Panc1 (cell line): ENCODE data around the gene LRP5. TPM values are rescaled to one million over a fixed set of nuclear protein-coding genes. Genes with fewer than 3 reads are reported as not detected.

Experiments used
- ATAC-seq: fragments of 200-7000 bp; cut with Tn5 transposase; 2 replicates; pipeline ENCODE4 v1.9.1; 2020; ENCODE audit warnings: mild to moderate bottlenecking, moderate library complexity
- BruUV-seq: library from RNA; stranded (reverse); fragments of 400-500 nt; replicated peaks from 2 replicates; lab custom pipeline; 2021; lab: Mats Ljungman, UMichigan
- CTCF ChIA-PET: fragments of 300-600 bp; sonication (Branson Sonifier 250); formaldehyde crosslinking; loops from one replicate; lab custom pipeline; 2022; ENCODE audit warnings: antibody characterized with exemption; lab: Charles Lee
- POLR2A ChIA-PET: fragments of 300-600 bp; sonication (Branson Sonifier 250); formaldehyde crosslinking; loops from one replicate; lab custom pipeline; 2022; ENCODE audit warnings: antibody characterized with exemption; lab: Charles Lee
- DNase-seq: peaks from one replicate; pipeline ENCODE4 v3.0.0-alpha.2; 2010; ENCODE audit warnings: low read depth, low spot score
- H3K27ac ChIP-seq: 2 replicates; pipeline ENCODE4 v1.5.1; 2011; ENCODE audit warnings: mild to moderate bottlenecking, low read length, inconsistent platforms
- H3K27me3 ChIP-seq: fragments of 200-500 bp; sonication (Bioruptor generic); 2 replicates; pipeline ENCODE4 v1.6.0; 2014; ENCODE audit warnings: low read length, inconsistent platforms; ENCODE audit not compliant: control insufficient read depth, insufficient read depth
- H3K36me3 ChIP-seq: fragments of 200-500 bp; sonication (Bioruptor generic); 2 replicates; pipeline ENCODE4 v1.5.1; 2014; ENCODE audit warnings: inconsistent platforms, mild to moderate bottlenecking, low read length, moderate library complexity; ENCODE audit not compliant: control insufficient read depth, insufficient read depth
- H3K4me1 ChIP-seq: 2 replicates; pipeline ENCODE4 v1.5.1; 2011; ENCODE audit warnings: inconsistent platforms, mild to moderate bottlenecking, low read length, moderate library complexity; ENCODE audit not compliant: control insufficient read depth, insufficient read depth
- H3K4me3 ChIP-seq, 2 experiments: 2 replicates each; pipeline ENCODE4 v1.5.1; 2011 to 2012; ENCODE audit warnings: low read depth in 2 of 2, low read length in 2 of 2, mild to moderate bottlenecking in 2 of 2, inconsistent platforms in 1 of 2, moderate library complexity in 1 of 2
- H3K9me3 ChIP-seq: fragments of 200-500 bp; sonication (Bioruptor generic); 2 replicates; pipeline ENCODE4 v1.5.1; 2014; ENCODE audit warnings: low read depth, mild to moderate bottlenecking, inconsistent platforms, low read length, moderate library complexity; ENCODE audit not compliant: control insufficient read depth, insufficient read depth
- POLR2AphosphoS5 ChIP-seq: IDR thresholded peaks from 2 replicates; pipeline ENCODE4 v1.6.1; 2012; ENCODE audit warnings: mild to moderate bottlenecking, low read depth, low read length, moderate library complexity
- SIN3A ChIP-seq: IDR thresholded peaks from 2 replicates; pipeline ENCODE4 v1.6.1; 2012; ENCODE audit warnings: low read depth, mild to moderate bottlenecking, low read length, moderate library complexity, borderline replicate concordance; ENCODE audit not compliant: insufficient read depth
- TCF7L2 ChIP-seq: IDR thresholded peaks from 2 replicates; pipeline ENCODE4 v1.6.1; 2011; ENCODE audit warnings: mild to moderate bottlenecking, low read depth, low read length, inconsistent platforms
- in situ Hi-C: cut with HindIII; loops from 2 replicates; pipeline ENCODE4 v1.10.0; 2016; ENCODE audit warnings: low sequenced_read_pairs, low pct_unique_long_range_greater_than_20kb
- intact Hi-C: fragments of 100-400 bp; cut with micrococcal nuclease; formaldehyde crosslinking; loops from one replicate; pipeline ENCODE4 v1.10.0; 2022; ENCODE audit not compliant: unreplicated experiment
- total RNA-seq: library from RNA; stranded (reverse); gene quantifications from one replicate; pipeline ENCODE4 v1.2.1, GENCODE V29; 2021; ENCODE audit not compliant: unreplicated experiment
- TF ChIP-seq, protein P1 (sequence below): fragments of 450-650 bp; IDR thresholded peaks from 2 replicates; pipeline ENCODE4 v1.5.1; 2017; ENCODE audit warnings: mild to moderate bottlenecking
- TF ChIP-seq, protein P2 (sequence below), 2 experiments: IDR thresholded peaks; 2 replicates each; pipeline ENCODE4 v1.6.1; 2011 to 2012; ENCODE audit warnings: low read depth in 2 of 2, control low read depth in 1 of 2, low read length in 1 of 2, mild to moderate bottlenecking in 1 of 2, moderate library complexity in 1 of 2; ENCODE audit not compliant: insufficient read depth in 1 of 2

The LRP5 gene
- total RNA-seq, 1 experiment from 2014 or later: 171 TPM

DNA sequence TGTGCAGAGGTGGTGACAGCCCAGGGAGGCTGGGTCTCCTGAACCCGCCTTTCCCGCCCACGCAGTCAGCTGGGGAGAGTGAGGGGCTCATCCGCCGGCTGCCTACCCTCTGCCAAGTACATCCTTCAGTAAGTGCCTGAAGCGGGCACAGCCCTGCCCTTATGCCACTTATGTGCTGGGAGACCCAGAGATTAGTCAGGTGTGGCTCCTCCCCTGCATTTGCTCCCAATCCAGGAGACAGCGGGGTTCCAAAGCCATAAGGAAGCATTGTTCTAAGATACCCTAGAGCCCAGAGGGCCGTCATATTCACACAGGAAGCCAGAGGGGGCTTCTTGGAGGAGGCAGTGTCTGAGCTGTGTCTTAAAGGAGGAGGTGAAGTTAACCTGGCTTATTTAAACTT is 142.4 kb downstream of the LRP5 start:
- in situ Hi-C loops: no loop called here
- peak; percentile 27; the same call in 1 of the 2 replicates for ATAC-seq
- intact Hi-C loops: no loop called here

GRCh38 chr11:68455485-68455884 is 143.1 kb downstream of the LRP5 start:
- in situ Hi-C loops: no loop called here

More for the DNA sequence above, 142.4 kb downstream of the LRP5 start:
- H3K36me3 ChIP-seq: no peaks in the 10 kb centered on the region
- BruUV-seq: no TSS peak
- H3K27ac ChIP-seq: no peak overlapping the region
- H3K9me3 ChIP-seq: no peaks in the 10 kb centered on the region
- TF ChIP-seq POLR2AphosphoS5: no peak
- TF ChIP-seq SIN3A: no peak
- TF ChIP-seq, protein P1, sequence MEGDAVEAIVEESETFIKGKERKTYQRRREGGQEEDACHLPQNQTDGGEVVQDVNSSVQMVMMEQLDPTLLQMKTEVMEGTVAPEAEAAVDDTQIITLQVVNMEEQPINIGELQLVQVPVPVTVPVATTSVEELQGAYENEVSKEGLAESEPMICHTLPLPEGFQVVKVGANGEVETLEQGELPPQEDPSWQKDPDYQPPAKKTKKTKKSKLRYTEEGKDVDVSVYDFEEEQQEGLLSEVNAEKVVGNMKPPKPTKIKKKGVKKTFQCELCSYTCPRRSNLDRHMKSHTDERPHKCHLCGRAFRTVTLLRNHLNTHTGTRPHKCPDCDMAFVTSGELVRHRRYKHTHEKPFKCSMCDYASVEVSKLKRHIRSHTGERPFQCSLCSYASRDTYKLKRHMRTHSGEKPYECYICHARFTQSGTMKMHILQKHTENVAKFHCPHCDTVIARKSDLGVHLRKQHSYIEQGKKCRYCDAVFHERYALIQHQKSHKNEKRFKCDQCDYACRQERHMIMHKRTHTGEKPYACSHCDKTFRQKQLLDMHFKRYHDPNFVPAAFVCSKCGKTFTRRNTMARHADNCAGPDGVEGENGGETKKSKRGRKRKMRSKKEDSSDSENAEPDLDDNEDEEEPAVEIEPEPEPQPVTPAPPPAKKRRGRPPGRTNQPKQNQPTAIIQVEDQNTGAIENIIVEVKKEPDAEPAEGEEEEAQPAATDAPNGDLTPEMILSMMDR: no peak
- TF ChIP-seq, protein P2, sequence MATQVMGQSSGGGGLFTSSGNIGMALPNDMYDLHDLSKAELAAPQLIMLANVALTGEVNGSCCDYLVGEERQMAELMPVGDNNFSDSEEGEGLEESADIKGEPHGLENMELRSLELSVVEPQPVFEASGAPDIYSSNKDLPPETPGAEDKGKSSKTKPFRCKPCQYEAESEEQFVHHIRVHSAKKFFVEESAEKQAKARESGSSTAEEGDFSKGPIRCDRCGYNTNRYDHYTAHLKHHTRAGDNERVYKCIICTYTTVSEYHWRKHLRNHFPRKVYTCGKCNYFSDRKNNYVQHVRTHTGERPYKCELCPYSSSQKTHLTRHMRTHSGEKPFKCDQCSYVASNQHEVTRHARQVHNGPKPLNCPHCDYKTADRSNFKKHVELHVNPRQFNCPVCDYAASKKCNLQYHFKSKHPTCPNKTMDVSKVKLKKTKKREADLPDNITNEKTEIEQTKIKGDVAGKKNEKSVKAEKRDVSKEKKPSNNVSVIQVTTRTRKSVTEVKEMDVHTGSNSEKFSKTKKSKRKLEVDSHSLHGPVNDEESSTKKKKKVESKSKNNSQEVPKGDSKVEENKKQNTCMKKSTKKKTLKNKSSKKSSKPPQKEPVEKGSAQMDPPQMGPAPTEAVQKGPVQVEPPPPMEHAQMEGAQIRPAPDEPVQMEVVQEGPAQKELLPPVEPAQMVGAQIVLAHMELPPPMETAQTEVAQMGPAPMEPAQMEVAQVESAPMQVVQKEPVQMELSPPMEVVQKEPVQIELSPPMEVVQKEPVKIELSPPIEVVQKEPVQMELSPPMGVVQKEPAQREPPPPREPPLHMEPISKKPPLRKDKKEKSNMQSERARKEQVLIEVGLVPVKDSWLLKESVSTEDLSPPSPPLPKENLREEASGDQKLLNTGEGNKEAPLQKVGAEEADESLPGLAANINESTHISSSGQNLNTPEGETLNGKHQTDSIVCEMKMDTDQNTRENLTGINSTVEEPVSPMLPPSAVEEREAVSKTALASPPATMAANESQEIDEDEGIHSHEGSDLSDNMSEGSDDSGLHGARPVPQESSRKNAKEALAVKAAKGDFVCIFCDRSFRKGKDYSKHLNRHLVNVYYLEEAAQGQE (IDR thresholded peaks at IDR 0.05; ENCODE audit: insufficient read depth in 1 of 2, low read depth in 2 of 2, low read length in 1 of 2): no peak
- H3K27me3 ChIP-seq: no peaks in the 10 kb centered on the region
- peaks cover 15% of the 10 kb centered on the region for H3K4me1 ChIP-seq
- ChIA-PET CTCF (no interaction called here), POLR2A (no interaction called here)
- DNase-seq: no peak
- H3K4me3 ChIP-seq: no peak overlapping the region

More at GRCh38 chr11:68455485-68455884, 143.1 kb downstream of the LRP5 start:
- no peak for DNase-seq
- H3K36me3 ChIP-seq: no peaks in the 10 kb centered on the region
- no peaks in the 10 kb centered on the region for H3K27me3 ChIP-seq
- ATAC-seq: no peak
- POLR2A ChIA-PET: interaction anchor here (0.5 kb wide), 1 partner anchor 262 kb away, joined by 5 read pairs; no protein-coding TSS in a partner anchor
- BruUV-seq: no TSS peak
- no peaks in the 10 kb centered on the region for H3K9me3 ChIP-seq
- no peak for TF ChIP-seq TCF7L2
- TF ChIP-seq POLR2AphosphoS5: no peak
- TF ChIP-seq, protein P2 (IDR thresholded peaks at IDR 0.05; ENCODE audit: insufficient read depth in 1 of 2, low read depth in 2 of 2, low read length in 1 of 2): no peak
- TF ChIP-seq SIN3A: no peak
- TF ChIP-seq, protein P1: no peak
- CTCF ChIA-PET: no interaction called here
- no peak overlapping the region for H3K4me3 ChIP-seq
- H3K27ac ChIP-seq: no peak overlapping the region
- intact Hi-C loops: no loop called here
- H3K4me1 ChIP-seq: peaks cover 16% of the 10 kb centered on the region
